Stomach smooth muscle (tissue), 2 donors: ENCODE measurements around the gene BACH2.

ENCODE experiments used
- H3K27ac ChIP-seq: one replicate; pipeline ENCODE4 v1.7.0; 2013; ENCODE audit warnings: mild to moderate bottlenecking, low read length, inconsistent platforms
- H3K27me3 ChIP-seq, 2 donors: one replicate each; pipeline ENCODE4 v1.7.0; 2013; ENCODE audit warnings: low read length in 2 of 2; ENCODE audit not compliant: insufficient read depth in 2 of 2, control insufficient read depth in 1 of 2
- H3K36me3 ChIP-seq, 2 donors: one replicate each; pipeline ENCODE4 v1.7.0; 2013; ENCODE audit warnings: low read length in 2 of 2; ENCODE audit not compliant: control insufficient read depth in 2 of 2, insufficient read depth in 2 of 2
- H3K4me1 ChIP-seq: one replicate; pipeline ENCODE4 v1.7.0; 2013; ENCODE audit warnings: low read length; ENCODE audit not compliant: control insufficient read depth, insufficient read depth
- H3K4me3 ChIP-seq, 2 donors: one replicate each; pipeline ENCODE4 v1.7.0; 2013; ENCODE audit warnings: low read length in 2 of 2
- H3K9ac ChIP-seq, 2 donors: one replicate each; pipeline ENCODE4 v1.7.0; 2013; ENCODE audit warnings: low read length in 2 of 2, mild to moderate bottlenecking in 1 of 2
- H3K9me3 ChIP-seq, 2 donors: one replicate each; pipeline ENCODE4 v1.7.0; 2013; ENCODE audit warnings: low read length in 2 of 2; ENCODE audit not compliant: control insufficient read depth in 2 of 2
- donor health status: healthy.
- donor health status: Pancreatic carcinoma.

Gene BACH2

GRCh38 chr6:90079560-90080490 is 216.8 kb downstream of the BACH2 start:
- no peaks in the 10 kb centered on the region for H3K9me3 ChIP-seq
- H3K9ac ChIP-seq, result no peak overlapping the region
- H3K4me3 ChIP-seq, result no peak overlapping the region
- H3K27me3 ChIP-seq, result no peaks in the 10 kb centered on the region
- no peak overlapping the region for H3K27ac ChIP-seq
- no peaks in the 10 kb centered on the region for H3K36me3 ChIP-seq
- no peaks in the 10 kb centered on the region for H3K4me1 ChIP-seq

GRCh38 chr6:90078513-90079289 is 217.9 kb downstream of the BACH2 start:
- Histone ChIP-seq H3K36me3 (no peaks in the 10 kb centered on the region), H3K9me3 (no peaks in the 10 kb centered on the region), H3K27ac (no peak overlapping the region), H3K4me1 (no peaks in the 10 kb centered on the region), H3K9ac (no peak overlapping the region), H3K4me3 (no peak overlapping the region), H3K27me3 (no peaks in the 10 kb centered on the region)

GRCh38 chr6:90076511-90077415 is 219.9 kb downstream of the BACH2 start:
- H3K27me3 ChIP-seq, result no peaks in the 10 kb centered on the region
- no peaks in the 10 kb centered on the region for H3K9me3 ChIP-seq
- no peak overlapping the region for H3K27ac ChIP-seq
- H3K36me3 ChIP-seq, result no peaks in the 10 kb centered on the region
- no peak overlapping the region for H3K4me3 ChIP-seq
- H3K9ac ChIP-seq, result no peak overlapping the region
- H3K4me1 ChIP-seq, result no peaks in the 10 kb centered on the region

GRCh38 chr6:90074161-90074850 is 222.3 kb downstream of the BACH2 start:
- Histone ChIP-seq H3K27me3 (no peaks in the 10 kb centered on the region), H3K9ac (no peak overlapping the region), H3K36me3 (no peaks in the 10 kb centered on the region), H3K4me3 (no peak overlapping the region), H3K9me3 (no peaks in the 10 kb centered on the region), H3K4me1 (no peaks in the 10 kb centered on the region), H3K27ac (no peak overlapping the region)

GRCh38 chr6:90072935-90073464 is 223.6 kb downstream of the BACH2 start:
- no peaks in the 10 kb centered on the region for H3K4me1 ChIP-seq
- H3K9ac ChIP-seq, result no peak overlapping the region
- H3K4me3 ChIP-seq, result no peak overlapping the region
- no peaks in the 10 kb centered on the region for H3K9me3 ChIP-seq
- no peak overlapping the region for H3K27ac ChIP-seq
- H3K36me3 ChIP-seq, result no peaks in the 10 kb centered on the region
- no peaks in the 10 kb centered on the region for H3K27me3 ChIP-seq

GRCh38 chr6:90072501-90072900 is 224.1 kb downstream of the BACH2 start:
- Histone ChIP-seq H3K27me3 (no peaks in the 10 kb centered on the region), H3K27ac (no peak overlapping the region), H3K36me3 (no peaks in the 10 kb centered on the region), H3K9me3 (no peaks in the 10 kb centered on the region), H3K4me1 (no peaks in the 10 kb centered on the region), H3K9ac (no peak overlapping the region), H3K4me3 (no peak overlapping the region)

- H3K36me3 ChIP-seq, result no peaks in the 10 kb centered on the region
- no peak overlapping the region for H3K4me3 ChIP-seq
- H3K27ac ChIP-seq, result no peak overlapping the region
Observed at GRCh38 chr6:90068703-90069523, 227.7 kb downstream of the BACH2 start.

GRCh38 chr6:90068264-90068663 is 228.4 kb downstream of the BACH2 start:
- H3K27ac ChIP-seq, result no peak overlapping the region
- no peak overlapping the region for H3K4me3 ChIP-seq
- H3K36me3 ChIP-seq, result no peaks in the 10 kb centered on the region
- H3K9me3 ChIP-seq, result peaks cover 0 to 2% of the 10 kb centered on the region in 2 donors
- H3K4me1 ChIP-seq, result no peaks in the 10 kb centered on the region
- no peaks in the 10 kb centered on the region for H3K27me3 ChIP-seq
- no peak overlapping the region for H3K9ac ChIP-seq

More at GRCh38 chr6:90068703-90069523, 227.7 kb downstream of the BACH2 start:
- Histone ChIP-seq H3K27me3 (no peaks in the 10 kb centered on the region), H3K9me3 (peaks cover 0 to 2% of the 10 kb centered on the region in 2 donors), H3K9ac (no peak overlapping the region), H3K4me1 (no peaks in the 10 kb centered on the region)

GRCh38 chr6:90066697-90067096 is 229.9 kb downstream of the BACH2 start:
- Histone ChIP-seq H3K4me1 (no peaks in the 10 kb centered on the region), H3K36me3 (no peaks in the 10 kb centered on the region), H3K9ac (no peak overlapping the region), H3K27me3 (no peaks in the 10 kb centered on the region), H3K9me3 (peaks cover 0 to 2% of the 10 kb centered on the region in 2 donors), H3K27ac (no peak overlapping the region), H3K4me3 (no peak overlapping the region)
